HEK293 (cell line): ENCODE data around the gene BCL2L1.
"Not testable (repeated sequence)": the region's sequence is repeated elsewhere in the genome, so short reads cannot be mapped to it uniquely, and the experiment has no call there.

Source experiments
- CTCF ChIA-PET: fragments of 350-600 bp; formaldehyde crosslinking; extraction: SDS; loops from one replicate; lab custom pipeline; 2021; ENCODE audit warnings: antibody characterized with exemption; lab: Yijun Ruan, JAX
- POLR2A ChIA-PET: fragments of 300-600 bp; formaldehyde crosslinking; extraction: SDS; loops from one replicate; lab custom pipeline; 2020; ENCODE audit warnings: antibody characterized with exemption, inconsistent platforms; lab: Yijun Ruan, JAX
- H3K27ac ChIP-seq: fragments of 200-500 bp; sonication (Bioruptor generic); 2 replicates; pipeline ENCODE4 v1.5.1; 2014; ENCODE audit warnings: low read depth, low read length, control low read depth, inconsistent platforms; ENCODE audit errors: extremely low read depth
- H3K36me3 ChIP-seq, 2 experiments: fragments of 200-500 bp in 1 of 2; sonication (Bioruptor generic) in 1 of 2; 1 replicate in 1 of 2; 2 replicates in 1 of 2; pipeline ENCODE4 v1.5.1; 2014 to 2017; ENCODE audit warnings: inconsistent platforms in 2 of 2, low read length in 2 of 2; ENCODE audit not compliant: control insufficient read depth in 2 of 2, insufficient read depth in 1 of 2
- H3K4me1 ChIP-seq: fragments of 200-500 bp; sonication (Bioruptor generic); 2 replicates; pipeline ENCODE4 v1.5.1; 2014; ENCODE audit warnings: mild to moderate bottlenecking, low read length, inconsistent platforms; ENCODE audit not compliant: control insufficient read depth, insufficient read depth
- H3K4me3 ChIP-seq: 2 replicates; pipeline ENCODE4 v1.5.1; 2011; ENCODE audit warnings: low read depth, mild to moderate bottlenecking, control low read depth, low read length, moderate library complexity
- H3K9me3 ChIP-seq: fragments of 200-500 bp; sonication (Bioruptor generic); 2 replicates; pipeline ENCODE4 v1.5.1; 2014; ENCODE audit warnings: low read depth, low read length, inconsistent platforms; ENCODE audit not compliant: control insufficient read depth, insufficient read depth
- SCRT1 ChIP-seq: fragments of 450-650 bp; formaldehyde crosslinking; IDR thresholded peaks from 2 replicates; pipeline ENCODE4 v1.5.1; 2016; ENCODE audit warnings: missing biosample characterization, missing genetic modification characterization, borderline replicate concordance
- SCRT2 ChIP-seq: fragments of 450-650 bp; formaldehyde crosslinking; IDR thresholded peaks from 2 replicates; pipeline ENCODE4 v1.5.1; 2016; ENCODE audit warnings: missing biosample characterization, missing genetic modification characterization
- ZNF335 ChIP-seq: fragments of 450-650 bp; formaldehyde crosslinking; conservative IDR thresholded peaks from 2 replicates; pipeline ENCODE4 v1.5.1; 2016; ENCODE audit warnings: missing biosample characterization, missing genetic modification characterization
- ZXDB ChIP-seq: fragments of 450-650 bp; formaldehyde crosslinking; IDR thresholded peaks from 2 replicates; pipeline ENCODE4 v1.5.1; 2016; ENCODE audit warnings: missing biosample characterization, missing genetic modification characterization
- TF ChIP-seq, protein P1 (sequence below): fragments of 450-650 bp; formaldehyde crosslinking; IDR thresholded peaks from 2 replicates; pipeline ENCODE4 v1.5.1; 2016; ENCODE audit warnings: missing biosample characterization, missing genetic modification characterization, borderline replicate concordance
- TF ChIP-seq, protein P2 (sequence below): fragments of 450-650 bp; formaldehyde crosslinking; IDR thresholded peaks from 2 replicates; pipeline ENCODE4 v1.5.1; 2016; ENCODE audit warnings: missing biosample characterization, missing genetic modification characterization
- TF ChIP-seq, protein P3 (sequence below): fragments of 450-650 bp; formaldehyde crosslinking; IDR thresholded peaks from 2 replicates; pipeline ENCODE4 v1.5.1; 2016; ENCODE audit warnings: missing biosample characterization, missing genetic modification characterization
- TF ChIP-seq, protein P4 (sequence below): fragments of 450-650 bp; formaldehyde crosslinking; IDR thresholded peaks from 2 replicates; pipeline ENCODE4 v1.5.1; 2017; ENCODE audit warnings: missing biosample characterization, missing genetic modification characterization
- TF ChIP-seq, protein P5 (sequence below): fragments of 450-650 bp; formaldehyde crosslinking; IDR thresholded peaks from 2 replicates; pipeline ENCODE4 v1.5.1; 2016; ENCODE audit warnings: missing biosample characterization, missing genetic modification characterization

BCL2L1 gene

DNA sequence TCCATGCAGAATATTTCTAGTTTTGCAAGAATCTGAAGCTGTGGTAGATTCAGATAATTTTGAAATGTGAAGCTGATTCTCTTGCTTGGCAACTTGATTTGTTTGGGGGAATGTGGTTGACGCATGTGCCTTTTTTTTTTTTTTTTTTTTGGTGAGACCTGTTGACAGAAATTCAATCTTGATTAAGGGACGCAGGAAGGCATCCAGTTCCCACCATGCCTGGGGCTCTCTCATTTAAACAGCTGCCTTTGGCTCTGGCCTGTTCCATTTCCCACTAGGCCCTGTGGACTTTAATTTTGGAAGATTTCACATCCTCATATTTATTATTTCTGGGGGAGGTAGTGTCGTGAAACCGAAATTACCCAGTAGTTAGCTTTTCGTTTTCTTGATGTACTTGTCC is 25.0 kb upstream of the BCL2L1 start (continued):
- TF ChIP-seq, protein P1, sequence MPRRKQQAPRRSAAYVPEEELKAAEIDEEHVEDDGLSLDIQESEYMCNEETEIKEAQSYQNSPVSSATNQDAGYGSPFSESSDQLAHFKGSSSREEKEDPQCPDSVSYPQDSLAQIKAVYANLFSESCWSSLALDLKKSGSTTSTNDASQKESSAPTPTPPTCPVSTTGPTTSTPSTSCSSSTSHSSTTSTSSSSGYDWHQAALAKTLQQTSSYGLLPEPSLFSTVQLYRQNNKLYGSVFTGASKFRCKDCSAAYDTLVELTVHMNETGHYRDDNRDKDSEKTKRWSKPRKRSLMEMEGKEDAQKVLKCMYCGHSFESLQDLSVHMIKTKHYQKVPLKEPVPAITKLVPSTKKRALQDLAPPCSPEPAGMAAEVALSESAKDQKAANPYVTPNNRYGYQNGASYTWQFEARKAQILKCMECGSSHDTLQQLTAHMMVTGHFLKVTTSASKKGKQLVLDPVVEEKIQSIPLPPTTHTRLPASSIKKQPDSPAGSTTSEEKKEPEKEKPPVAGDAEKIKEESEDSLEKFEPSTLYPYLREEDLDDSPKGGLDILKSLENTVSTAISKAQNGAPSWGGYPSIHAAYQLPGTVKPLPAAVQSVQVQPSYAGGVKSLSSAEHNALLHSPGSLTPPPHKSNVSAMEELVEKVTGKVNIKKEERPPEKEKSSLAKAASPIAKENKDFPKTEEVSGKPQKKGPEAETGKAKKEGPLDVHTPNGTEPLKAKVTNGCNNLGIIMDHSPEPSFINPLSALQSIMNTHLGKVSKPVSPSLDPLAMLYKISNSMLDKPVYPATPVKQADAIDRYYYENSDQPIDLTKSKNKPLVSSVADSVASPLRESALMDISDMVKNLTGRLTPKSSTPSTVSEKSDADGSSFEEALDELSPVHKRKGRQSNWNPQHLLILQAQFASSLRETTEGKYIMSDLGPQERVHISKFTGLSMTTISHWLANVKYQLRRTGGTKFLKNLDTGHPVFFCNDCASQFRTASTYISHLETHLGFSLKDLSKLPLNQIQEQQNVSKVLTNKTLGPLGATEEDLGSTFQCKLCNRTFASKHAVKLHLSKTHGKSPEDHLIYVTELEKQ = 0 out of 2 replicates have a peak, but pooled peaks have one; percentile 16
- TF ChIP-seq SCRT2 (tag by site-specific recombination) = peak; percentile 75
- TF ChIP-seq, protein P2, sequence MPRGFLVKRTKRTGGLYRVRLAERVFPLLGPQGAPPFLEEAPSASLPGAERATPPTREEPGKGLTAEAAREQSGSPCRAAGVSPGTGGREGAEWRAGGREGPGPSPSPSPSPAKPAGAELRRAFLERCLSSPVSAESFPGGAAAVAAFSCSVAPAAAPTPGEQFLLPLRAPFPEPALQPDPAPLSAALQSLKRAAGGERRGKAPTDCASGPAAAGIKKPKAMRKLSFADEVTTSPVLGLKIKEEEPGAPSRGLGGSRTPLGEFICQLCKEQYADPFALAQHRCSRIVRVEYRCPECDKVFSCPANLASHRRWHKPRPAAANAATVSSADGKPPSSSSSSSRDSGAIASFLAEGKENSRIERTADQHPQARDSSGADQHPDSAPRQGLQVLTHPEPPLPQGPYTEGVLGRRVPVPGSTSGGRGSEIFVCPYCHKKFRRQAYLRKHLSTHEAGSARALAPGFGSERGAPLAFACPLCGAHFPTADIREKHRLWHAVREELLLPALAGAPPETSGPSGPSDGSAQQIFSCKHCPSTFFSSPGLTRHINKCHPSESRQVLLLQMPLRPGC = peak; percentile 51; the same call in 1 of the 2 replicates
- peak; percentile 92 for TF ChIP-seq SCRT1
- TF ChIP-seq, protein P3, sequence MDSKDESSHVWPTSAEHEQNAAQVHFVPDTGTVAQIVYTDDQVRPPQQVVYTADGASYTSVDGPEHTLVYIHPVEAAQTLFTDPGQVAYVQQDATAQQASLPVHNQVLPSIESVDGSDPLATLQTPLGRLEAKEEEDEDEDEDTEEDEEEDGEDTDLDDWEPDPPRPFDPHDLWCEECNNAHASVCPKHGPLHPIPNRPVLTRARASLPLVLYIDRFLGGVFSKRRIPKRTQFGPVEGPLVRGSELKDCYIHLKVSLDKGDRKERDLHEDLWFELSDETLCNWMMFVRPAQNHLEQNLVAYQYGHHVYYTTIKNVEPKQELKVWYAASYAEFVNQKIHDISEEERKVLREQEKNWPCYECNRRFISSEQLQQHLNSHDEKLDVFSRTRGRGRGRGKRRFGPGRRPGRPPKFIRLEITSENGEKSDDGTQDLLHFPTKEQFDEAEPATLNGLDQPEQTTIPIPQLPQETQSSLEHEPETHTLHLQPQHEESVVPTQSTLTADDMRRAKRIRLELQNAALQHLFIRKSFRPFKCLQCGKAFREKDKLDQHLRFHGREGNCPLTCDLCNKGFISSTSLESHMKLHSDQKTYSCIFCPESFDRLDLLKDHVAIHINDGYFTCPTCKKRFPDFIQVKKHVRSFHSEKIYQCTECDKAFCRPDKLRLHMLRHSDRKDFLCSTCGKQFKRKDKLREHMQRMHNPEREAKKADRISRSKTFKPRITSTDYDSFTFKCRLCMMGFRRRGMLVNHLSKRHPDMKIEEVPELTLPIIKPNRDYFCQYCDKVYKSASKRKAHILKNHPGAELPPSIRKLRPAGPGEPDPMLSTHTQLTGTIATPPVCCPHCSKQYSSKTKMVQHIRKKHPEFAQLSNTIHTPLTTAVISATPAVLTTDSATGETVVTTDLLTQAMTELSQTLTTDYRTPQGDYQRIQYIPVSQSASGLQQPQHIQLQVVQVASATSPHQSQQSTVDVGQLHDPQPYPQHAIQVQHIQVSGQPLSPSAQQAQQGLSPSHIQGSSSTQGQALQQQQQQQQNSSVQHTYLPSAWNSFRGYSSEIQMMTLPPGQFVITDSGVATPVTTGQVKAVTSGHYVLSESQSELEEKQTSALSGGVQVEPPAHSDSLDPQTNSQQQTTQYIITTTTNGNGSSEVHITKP (tag by site-specific recombination) = peak; percentile 55
- TF ChIP-seq, protein P4, sequence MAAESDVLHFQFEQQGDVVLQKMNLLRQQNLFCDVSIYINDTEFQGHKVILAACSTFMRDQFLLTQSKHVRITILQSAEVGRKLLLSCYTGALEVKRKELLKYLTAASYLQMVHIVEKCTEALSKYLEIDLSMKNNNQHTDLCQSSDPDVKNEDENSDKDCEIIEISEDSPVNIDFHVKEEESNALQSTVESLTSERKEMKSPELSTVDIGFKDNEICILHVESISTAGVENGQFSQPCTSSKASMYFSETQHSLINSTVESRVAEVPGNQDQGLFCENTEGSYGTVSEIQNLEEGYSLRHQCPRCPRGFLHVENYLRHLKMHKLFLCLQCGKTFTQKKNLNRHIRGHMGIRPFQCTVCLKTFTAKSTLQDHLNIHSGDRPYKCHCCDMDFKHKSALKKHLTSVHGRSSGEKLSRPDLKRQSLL = no peak
- peak; percentile 54; the same call in 1 of the 2 replicates for TF ChIP-seq ZXDB (tag by site-specific recombination)
- TF ChIP-seq, protein P5, sequence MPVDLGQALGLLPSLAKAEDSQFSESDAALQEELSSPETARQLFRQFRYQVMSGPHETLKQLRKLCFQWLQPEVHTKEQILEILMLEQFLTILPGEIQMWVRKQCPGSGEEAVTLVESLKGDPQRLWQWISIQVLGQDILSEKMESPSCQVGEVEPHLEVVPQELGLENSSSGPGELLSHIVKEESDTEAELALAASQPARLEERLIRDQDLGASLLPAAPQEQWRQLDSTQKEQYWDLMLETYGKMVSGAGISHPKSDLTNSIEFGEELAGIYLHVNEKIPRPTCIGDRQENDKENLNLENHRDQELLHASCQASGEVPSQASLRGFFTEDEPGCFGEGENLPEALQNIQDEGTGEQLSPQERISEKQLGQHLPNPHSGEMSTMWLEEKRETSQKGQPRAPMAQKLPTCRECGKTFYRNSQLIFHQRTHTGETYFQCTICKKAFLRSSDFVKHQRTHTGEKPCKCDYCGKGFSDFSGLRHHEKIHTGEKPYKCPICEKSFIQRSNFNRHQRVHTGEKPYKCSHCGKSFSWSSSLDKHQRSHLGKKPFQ = peak; percentile 99
- peak; percentile 41; the same call in 1 of the 2 replicates for TF ChIP-seq ZNF335 (tag by site-specific recombination)

DNA sequence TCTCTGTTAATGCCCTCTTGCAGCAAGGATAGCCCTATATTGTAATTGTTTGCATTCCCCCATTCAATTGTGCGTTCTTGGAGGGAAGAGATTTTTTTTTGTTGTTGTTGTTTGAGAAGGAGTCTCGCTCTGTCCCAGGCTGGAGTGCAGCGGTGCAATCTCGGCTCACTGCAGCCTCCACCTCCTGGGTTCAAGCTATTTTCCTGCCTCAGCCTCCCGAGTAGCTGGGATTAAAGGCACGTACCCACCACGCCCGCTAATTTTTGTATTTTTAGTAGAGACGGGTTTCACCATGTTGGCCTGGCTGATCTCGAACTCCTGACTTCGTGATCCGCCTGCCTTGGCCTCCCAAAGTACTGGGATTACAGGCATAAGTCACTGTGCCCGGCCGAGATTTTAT is 24.4 kb upstream of the BCL2L1 start:
- ChIA-PET CTCF (interaction anchor here (0.8 kb wide), 1 partner anchor 163 kb away, joined by 3 read pairs; no protein-coding TSS in a partner anchor), POLR2A (interaction anchor here (0.7 kb wide), 1 partner anchor 15 kb away, joined by 3 read pairs; no protein-coding TSS in a partner anchor)
- H3K4me3 ChIP-seq, H3K27ac ChIP-seq, H3K9me3 ChIP-seq: not testable (repeated sequence)
- H3K4me1 ChIP-seq = peaks cover 15% of the 10 kb centered on the region
- peaks cover 26 to 60% of the 10 kb centered on the region in 2 experiments; a peak in 2 of 3 replicates for H3K36me3 ChIP-seq
